Measurements from ENCODE around the gene HSPG2.

Gene HSPG2

DNA sequence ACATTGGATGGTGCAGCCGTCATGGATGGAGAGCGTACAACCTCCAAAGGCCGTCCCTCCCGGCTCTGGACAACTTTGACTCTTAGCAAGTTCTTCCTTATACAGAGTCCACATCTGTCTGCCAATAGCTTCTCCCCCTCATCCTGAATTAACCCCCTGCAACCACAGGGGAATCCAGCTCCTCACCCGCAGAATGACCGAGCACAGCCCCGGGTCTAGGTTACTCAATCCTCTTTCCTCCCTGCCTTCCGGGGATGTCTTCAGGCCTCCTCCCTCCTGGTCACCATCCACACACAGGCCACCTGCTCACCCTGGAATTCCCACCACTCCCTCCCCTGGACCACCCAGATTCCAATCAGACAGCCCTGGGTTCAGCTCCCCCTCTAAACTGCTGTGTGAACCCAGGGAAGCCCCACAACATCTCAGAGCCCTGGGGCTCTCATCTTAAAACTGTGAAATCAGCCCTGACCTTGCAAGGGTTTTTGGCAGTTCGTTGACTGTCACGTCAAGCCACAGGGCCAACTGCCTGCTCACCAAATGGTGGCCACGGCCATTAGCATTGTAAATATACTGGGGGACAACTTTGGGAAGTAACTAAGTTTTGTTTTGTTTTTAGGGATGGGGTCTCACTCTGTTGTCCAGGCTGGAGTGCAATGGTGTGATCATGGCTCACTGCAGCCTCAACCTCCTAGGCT, 54.2 kb downstream of the HSPG2 start:
- H3K27ac ChIP-seq = no peak overlapping the region
- H3K4me3 ChIP-seq (ENCODE audit: low read depth, low read length) = no peak overlapping the region
- TF ChIP-seq, protein P1, sequence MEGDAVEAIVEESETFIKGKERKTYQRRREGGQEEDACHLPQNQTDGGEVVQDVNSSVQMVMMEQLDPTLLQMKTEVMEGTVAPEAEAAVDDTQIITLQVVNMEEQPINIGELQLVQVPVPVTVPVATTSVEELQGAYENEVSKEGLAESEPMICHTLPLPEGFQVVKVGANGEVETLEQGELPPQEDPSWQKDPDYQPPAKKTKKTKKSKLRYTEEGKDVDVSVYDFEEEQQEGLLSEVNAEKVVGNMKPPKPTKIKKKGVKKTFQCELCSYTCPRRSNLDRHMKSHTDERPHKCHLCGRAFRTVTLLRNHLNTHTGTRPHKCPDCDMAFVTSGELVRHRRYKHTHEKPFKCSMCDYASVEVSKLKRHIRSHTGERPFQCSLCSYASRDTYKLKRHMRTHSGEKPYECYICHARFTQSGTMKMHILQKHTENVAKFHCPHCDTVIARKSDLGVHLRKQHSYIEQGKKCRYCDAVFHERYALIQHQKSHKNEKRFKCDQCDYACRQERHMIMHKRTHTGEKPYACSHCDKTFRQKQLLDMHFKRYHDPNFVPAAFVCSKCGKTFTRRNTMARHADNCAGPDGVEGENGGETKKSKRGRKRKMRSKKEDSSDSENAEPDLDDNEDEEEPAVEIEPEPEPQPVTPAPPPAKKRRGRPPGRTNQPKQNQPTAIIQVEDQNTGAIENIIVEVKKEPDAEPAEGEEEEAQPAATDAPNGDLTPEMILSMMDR (IDR thresholded peaks at IDR 0.05; ENCODE audit: low read depth, low read length, missing control alignments) = no peak
- no peaks in the 10 kb centered on the region for H3K27me3 ChIP-seq (replicated peaks)
- peaks cover 69% of the 10 kb centered on the region for H3K36me3 ChIP-seq (replicated peaks)
- DNase-seq = no peak
- in situ Hi-C loops (cut with HindIII; ENCODE audit: low pct_ligation_motif_present, low sequenced_read_pairs) = no loop called here

DNA sequence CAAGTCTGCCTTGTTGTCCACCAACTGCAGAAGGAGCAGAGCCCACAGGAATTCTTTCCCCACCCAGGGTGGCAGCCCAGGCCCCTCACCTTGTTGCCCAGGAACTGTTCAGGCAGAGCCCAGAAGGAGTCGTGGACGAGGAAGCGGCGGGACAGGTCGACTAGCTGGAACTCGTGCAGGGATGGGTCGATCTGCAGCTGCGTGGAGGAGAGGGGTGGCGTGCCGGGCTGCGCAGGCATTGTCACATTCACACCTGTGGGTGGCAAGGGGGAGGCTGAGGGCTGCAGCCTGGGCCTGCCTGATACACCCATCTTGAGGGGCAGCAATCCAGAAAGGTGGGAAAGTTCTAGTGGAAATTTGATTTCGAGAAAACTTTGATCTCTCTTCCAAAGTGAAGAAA, 55.9 kb downstream of the HSPG2 start:
- no peak overlapping the region for H3K27ac ChIP-seq
- TF ChIP-seq, protein P1 (IDR thresholded peaks at IDR 0.05; ENCODE audit: low read depth, low read length, missing control alignments) = no peak
- no peak for DNase-seq
- in situ Hi-C loops (cut with HindIII; ENCODE audit: low pct_ligation_motif_present, low sequenced_read_pairs) = no loop called here
- peaks cover 65% of the 10 kb centered on the region for H3K36me3 ChIP-seq (replicated peaks)
- H3K27me3 ChIP-seq (replicated peaks) = no peaks in the 10 kb centered on the region
- H3K4me3 ChIP-seq (ENCODE audit: low read depth, low read length) = no peak overlapping the region

DNA sequence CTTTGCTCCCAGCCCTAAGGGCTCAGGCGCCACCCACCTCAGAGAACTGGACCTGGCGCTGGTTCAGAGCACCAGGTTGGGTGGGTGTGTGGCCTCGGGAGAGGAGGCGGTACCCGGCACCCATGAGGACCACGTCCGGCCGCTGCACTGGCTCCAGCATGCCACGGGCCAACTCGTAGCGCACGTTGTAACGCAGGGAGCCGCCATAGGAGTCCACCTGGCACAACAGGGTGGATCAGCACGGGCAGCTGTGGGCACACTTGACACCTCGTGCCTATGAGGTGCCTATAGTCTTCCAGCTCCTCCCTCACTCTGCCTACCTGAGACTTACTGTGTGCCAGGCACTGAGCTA, 56.5 kb downstream of the HSPG2 start:
- Histone ChIP-seq H3K27me3 (replicated peaks) (no peaks in the 10 kb centered on the region), H3K4me3 (ENCODE audit: low read depth, low read length) (no peak overlapping the region), H3K36me3 (replicated peaks) (peaks cover 68% of the 10 kb centered on the region), H3K27ac (no peak overlapping the region)
- in situ Hi-C loops (cut with HindIII; ENCODE audit: low pct_ligation_motif_present, low sequenced_read_pairs) = no loop called here
- TF ChIP-seq, protein P1 (IDR thresholded peaks at IDR 0.05; ENCODE audit: low read depth, low read length, missing control alignments) = no peak
- DNase-seq = no peak

DNA sequence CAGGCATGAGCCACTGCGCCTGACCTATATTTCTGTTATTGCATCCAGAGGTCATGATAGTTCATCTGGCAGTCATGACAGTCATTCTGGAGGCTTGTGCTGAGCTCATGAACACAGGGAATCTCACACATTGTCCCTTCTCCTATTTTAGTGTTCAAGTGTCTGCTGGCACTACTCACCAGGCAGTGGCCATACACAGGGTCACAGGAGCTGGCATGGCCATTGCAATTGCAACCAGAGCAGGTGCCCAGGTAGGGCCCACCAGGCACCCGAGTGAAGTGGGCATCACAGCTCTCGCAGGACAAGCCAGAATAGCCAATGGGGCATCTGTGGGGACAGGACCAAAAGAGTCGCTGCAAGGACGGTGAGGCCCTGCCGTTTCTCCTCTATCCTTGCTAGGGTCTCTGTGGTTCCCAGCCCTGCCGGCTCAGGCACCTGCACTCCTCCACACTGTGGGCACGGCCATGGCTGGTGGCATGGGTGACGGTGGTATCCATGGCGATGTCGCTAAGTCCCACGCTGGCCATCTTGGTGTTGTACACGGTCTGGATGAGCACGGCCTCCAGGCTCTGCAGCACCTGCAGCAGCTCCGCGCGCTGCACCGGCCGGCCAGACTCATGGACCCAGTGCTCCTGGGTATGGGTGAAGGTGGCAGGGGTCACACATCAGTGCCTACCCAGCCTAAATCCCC, 57.0 kb downstream of the HSPG2 start:
- TF ChIP-seq, protein P1 (IDR thresholded peaks at IDR 0.05; ENCODE audit: low read depth, low read length, missing control alignments) = no peak
- in situ Hi-C loops (cut with HindIII; ENCODE audit: low pct_ligation_motif_present, low sequenced_read_pairs) = no loop called here
- no peak overlapping the region for H3K27ac ChIP-seq
- H3K27me3 ChIP-seq (replicated peaks) = no peaks in the 10 kb centered on the region
- DNase-seq = no peak
- peaks cover 68% of the 10 kb centered on the region for H3K36me3 ChIP-seq (replicated peaks)
- H3K4me3 ChIP-seq (ENCODE audit: low read depth, low read length) = no peak overlapping the region

DNA sequence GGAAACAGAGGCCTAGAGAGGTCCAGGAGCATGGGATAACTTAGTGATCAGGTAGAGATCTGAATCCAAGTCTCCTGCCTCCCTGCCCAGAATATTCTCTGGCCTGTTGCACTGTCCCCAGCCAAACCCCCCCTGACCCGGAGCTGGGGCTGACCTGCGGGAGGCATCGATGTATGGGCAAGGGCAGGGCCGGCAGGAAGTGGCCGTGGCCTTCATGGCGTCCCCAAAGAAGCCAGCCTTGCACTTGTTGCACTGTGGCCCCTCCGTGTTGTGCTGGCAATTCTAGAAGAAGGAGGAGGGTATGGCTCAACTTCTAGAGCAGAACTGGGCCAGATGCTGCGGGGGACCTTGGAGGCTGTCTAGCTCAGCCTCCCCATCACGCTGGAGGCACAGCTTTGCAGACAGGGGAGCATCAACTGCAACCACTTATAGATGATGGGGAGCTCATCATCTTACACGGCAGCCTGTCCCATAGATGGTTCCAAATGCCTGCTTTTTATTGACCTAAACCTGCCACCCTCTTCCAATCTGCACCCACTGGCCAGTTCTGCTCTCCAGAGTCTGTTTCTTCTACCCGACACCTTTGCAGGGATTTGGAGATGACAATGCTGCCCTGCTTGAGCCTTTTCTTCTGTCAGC, 58.2 kb downstream of the HSPG2 start:
- H3K4me3 ChIP-seq (ENCODE audit: low read depth, low read length) = no peak overlapping the region
- no peak for DNase-seq
- no peaks in the 10 kb centered on the region for H3K27me3 ChIP-seq (replicated peaks)
- peaks cover 67% of the 10 kb centered on the region for H3K36me3 ChIP-seq (replicated peaks)
- TF ChIP-seq, protein P1 (IDR thresholded peaks at IDR 0.05; ENCODE audit: low read depth, low read length, missing control alignments) = no peak
- no peak overlapping the region for H3K27ac ChIP-seq
- in situ Hi-C loops (cut with HindIII; ENCODE audit: low pct_ligation_motif_present, low sequenced_read_pairs) = no loop called here
